ENCODE measurements around the gene KRT17. TPM values are rescaled to one million over a fixed set of nuclear protein-coding genes. Genes with fewer than 3 reads are reported as not detected.

The KRT17 gene
- total and polyA plus RNA-seq, 9 of the 15 experiments (the other 6 are each of a cell fraction or from before 2014, with no cell fraction given), result 0.23 to 0.25 TPM; not detected in 7

- TF ChIP-seq, protein P1, sequence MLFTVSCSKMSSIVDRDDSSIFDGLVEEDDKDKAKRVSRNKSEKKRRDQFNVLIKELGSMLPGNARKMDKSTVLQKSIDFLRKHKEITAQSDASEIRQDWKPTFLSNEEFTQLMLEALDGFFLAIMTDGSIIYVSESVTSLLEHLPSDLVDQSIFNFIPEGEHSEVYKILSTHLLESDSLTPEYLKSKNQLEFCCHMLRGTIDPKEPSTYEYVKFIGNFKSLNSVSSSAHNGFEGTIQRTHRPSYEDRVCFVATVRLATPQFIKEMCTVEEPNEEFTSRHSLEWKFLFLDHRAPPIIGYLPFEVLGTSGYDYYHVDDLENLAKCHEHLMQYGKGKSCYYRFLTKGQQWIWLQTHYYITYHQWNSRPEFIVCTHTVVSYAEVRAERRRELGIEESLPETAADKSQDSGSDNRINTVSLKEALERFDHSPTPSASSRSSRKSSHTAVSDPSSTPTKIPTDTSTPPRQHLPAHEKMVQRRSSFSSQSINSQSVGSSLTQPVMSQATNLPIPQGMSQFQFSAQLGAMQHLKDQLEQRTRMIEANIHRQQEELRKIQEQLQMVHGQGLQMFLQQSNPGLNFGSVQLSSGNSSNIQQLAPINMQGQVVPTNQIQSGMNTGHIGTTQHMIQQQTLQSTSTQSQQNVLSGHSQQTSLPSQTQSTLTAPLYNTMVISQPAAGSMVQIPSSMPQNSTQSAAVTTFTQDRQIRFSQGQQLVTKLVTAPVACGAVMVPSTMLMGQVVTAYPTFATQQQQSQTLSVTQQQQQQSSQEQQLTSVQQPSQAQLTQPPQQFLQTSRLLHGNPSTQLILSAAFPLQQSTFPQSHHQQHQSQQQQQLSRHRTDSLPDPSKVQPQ (CRISPR knock-in tag; IDR thresholded peaks at IDR 0.05; ENCODE audit: borderline replicate concordance), result no peak
- TF ChIP-seq ZNF121 (CRISPR knock-in tag; conservative IDR thresholded peaks at IDR 0.05), result no peak
- TF ChIP-seq, protein P2, sequence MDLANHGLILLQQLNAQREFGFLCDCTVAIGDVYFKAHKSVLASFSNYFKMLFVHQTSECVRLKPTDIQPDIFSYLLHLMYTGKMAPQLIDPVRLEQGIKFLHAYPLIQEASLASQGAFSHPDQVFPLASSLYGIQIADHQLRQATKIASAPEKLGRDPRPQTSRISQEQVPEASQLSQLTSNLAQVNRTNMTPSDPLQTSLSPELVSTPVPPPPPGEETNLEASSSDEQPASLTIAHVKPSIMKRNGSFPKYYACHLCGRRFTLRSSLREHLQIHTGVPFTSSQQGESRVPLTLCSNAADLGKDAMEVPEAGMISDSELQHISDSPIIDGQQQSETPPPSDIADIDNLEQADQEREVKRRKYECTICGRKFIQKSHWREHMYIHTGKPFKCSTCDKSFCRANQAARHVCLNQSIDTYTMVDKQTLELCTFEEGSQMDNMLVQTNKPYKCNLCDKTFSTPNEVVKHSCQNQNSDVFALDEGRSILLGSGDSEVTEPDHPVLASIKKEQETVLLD (IDR thresholded peaks at IDR 0.05), result peak; percentile 91
- TF ChIP-seq ARID3A (IDR thresholded peaks at IDR 0.05; ENCODE audit: borderline replicate concordance, low read depth, low read length), result no peak
- no peak for TF ChIP-seq PREB (CRISPR knock-in tag; IDR thresholded peaks at IDR 0.05)
- TF ChIP-seq ZNF696 (CRISPR knock-in tag; conservative IDR thresholded peaks at IDR 0.05), result no peak
- TF ChIP-seq RCOR1 (IDR thresholded peaks at IDR 0.05; ENCODE audit: borderline replicate concordance in 1 of 2, low read depth in 2 of 2, low read length in 2 of 2), result no peak
- TF ChIP-seq ATF1 (CRISPR knock-in tag; IDR thresholded peaks at IDR 0.05), result no peak
- TF ChIP-seq ATF1 (tag; IDR thresholded peaks at IDR 0.05), result peak; percentile 56; the same call in 1 of the 2 replicates
- no peak for TF ChIP-seq CBX5 (IDR thresholded peaks at IDR 0.05; ENCODE audit: borderline replicate concordance, low read depth)
- no peak for TF ChIP-seq ARHGAP35 (IDR thresholded peaks at IDR 0.05; ENCODE audit: partially characterized antibody)
- TF ChIP-seq, protein P3, sequence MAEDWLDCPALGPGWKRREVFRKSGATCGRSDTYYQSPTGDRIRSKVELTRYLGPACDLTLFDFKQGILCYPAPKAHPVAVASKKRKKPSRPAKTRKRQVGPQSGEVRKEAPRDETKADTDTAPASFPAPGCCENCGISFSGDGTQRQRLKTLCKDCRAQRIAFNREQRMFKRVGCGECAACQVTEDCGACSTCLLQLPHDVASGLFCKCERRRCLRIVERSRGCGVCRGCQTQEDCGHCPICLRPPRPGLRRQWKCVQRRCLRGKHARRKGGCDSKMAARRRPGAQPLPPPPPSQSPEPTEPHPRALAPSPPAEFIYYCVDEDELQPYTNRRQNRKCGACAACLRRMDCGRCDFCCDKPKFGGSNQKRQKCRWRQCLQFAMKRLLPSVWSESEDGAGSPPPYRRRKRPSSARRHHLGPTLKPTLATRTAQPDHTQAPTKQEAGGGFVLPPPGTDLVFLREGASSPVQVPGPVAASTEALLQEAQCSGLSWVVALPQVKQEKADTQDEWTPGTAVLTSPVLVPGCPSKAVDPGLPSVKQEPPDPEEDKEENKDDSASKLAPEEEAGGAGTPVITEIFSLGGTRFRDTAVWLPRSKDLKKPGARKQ (CRISPR knock-in tag; IDR thresholded peaks at IDR 0.05), result no peak
- no peak for TF ChIP-seq TARDBP (IDR thresholded peaks at IDR 0.05)
These were observed 41.3 kb upstream of the KRT17 start (continued) for GRCh38 chr17:41665566-41666236.
